Stimulated activated CD8-positive, alpha-beta memory T cell treated with anti-CD3 and anti-CD28 coated beads, Interleukin-7, amount 100 ng/mL, for 4 hours (primary cell): ENCODE measurements around the gene PHLDA2.

Source experiments
- DNase-seq, 2 donors: peaks; one replicate each; pipeline ENCODE4 v3.0.0-alpha.2; 2020; ENCODE audit warnings: low read depth in 2 of 2

Gene PHLDA2

GRCh38 chr11:2928605-2929530, at the start of gene PHLDA2:
Gene PHLDA2, minus strand, starts transcription at chr11:2929420. Its CDS starts 56 bp downstream, at chr11:2929364.
- peak; percentile 29 to 45 for DNase-seq

GRCh38 chr11:2977113-2977512, 47.9 kb upstream of the PHLDA2 start:
- DNase-seq = no peak

GRCh38 chr11:2976294-2977063, 47.3 kb upstream of the PHLDA2 start:
- no peak for DNase-seq

- peak in 1 of 2 donors; percentile 16 for DNase-seq
Observed at GRCh38 chr11:2975594-2975993, 46.4 kb upstream of the PHLDA2 start.

GRCh38 chr11:2974272-2974671, 45.1 kb upstream of the PHLDA2 start:
- DNase-seq = no peak

GRCh38 chr11:2968341-2968900, 39.2 kb upstream of the PHLDA2 start:
- no peak for DNase-seq

GRCh38 chr11:2964782-2965181, 35.6 kb upstream of the PHLDA2 start:
- DNase-seq = no peak

GRCh38 chr11:2963761-2964160, 34.5 kb upstream of the PHLDA2 start:
- DNase-seq = no peak

- no peak for DNase-seq
Observed at GRCh38 chr11:2963112-2963754, 34.0 kb upstream of the PHLDA2 start.

- no peak for DNase-seq
Observed at GRCh38 chr11:2961080-2961479, 31.9 kb upstream of the PHLDA2 start.

- no peak for DNase-seq
Observed at GRCh38 chr11:2960139-2960538, 30.9 kb upstream of the PHLDA2 start.

GRCh38 chr11:2958251-2958650, 29.0 kb upstream of the PHLDA2 start:
- DNase-seq = no peak

GRCh38 chr11:2955906-2956476, 26.8 kb upstream of the PHLDA2 start:
- no peak for DNase-seq

- DNase-seq = no peak
Observed at GRCh38 chr11:2954263-2954662, 25.0 kb upstream of the PHLDA2 start.

- DNase-seq = no peak
Observed at GRCh38 chr11:2952290-2952689, 23.1 kb upstream of the PHLDA2 start.

- DNase-seq = no peak
Observed at GRCh38 chr11:2951231-2952110, 22.3 kb upstream of the PHLDA2 start.

- DNase-seq = no peak
Observed at GRCh38 chr11:2950825-2951224, 21.6 kb upstream of the PHLDA2 start.

GRCh38 chr11:2949920-2950319, 20.7 kb upstream of the PHLDA2 start:
- DNase-seq = no peak

- no peak for DNase-seq
Observed at GRCh38 chr11:2947744-2948143, 18.5 kb upstream of the PHLDA2 start.

- no peak for DNase-seq
Observed at GRCh38 chr11:2945757-2946287, 16.6 kb upstream of the PHLDA2 start.
